ENCODE results near the gene IRF2BP1.

Gene IRF2BP1

GRCh38 chr19:45919678-45920077 is 33.7 kb upstream of the IRF2BP1 start:
- no peaks in the 10 kb centered on the region for H3K36me3 ChIP-seq
- no peak for DNase-seq
- TF ChIP-seq, protein P1, sequence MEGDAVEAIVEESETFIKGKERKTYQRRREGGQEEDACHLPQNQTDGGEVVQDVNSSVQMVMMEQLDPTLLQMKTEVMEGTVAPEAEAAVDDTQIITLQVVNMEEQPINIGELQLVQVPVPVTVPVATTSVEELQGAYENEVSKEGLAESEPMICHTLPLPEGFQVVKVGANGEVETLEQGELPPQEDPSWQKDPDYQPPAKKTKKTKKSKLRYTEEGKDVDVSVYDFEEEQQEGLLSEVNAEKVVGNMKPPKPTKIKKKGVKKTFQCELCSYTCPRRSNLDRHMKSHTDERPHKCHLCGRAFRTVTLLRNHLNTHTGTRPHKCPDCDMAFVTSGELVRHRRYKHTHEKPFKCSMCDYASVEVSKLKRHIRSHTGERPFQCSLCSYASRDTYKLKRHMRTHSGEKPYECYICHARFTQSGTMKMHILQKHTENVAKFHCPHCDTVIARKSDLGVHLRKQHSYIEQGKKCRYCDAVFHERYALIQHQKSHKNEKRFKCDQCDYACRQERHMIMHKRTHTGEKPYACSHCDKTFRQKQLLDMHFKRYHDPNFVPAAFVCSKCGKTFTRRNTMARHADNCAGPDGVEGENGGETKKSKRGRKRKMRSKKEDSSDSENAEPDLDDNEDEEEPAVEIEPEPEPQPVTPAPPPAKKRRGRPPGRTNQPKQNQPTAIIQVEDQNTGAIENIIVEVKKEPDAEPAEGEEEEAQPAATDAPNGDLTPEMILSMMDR (IDR thresholded peaks at IDR 0.05): no peak
- H3K4me1 ChIP-seq: no peaks in the 10 kb centered on the region
- no peak overlapping the region for H3K27ac ChIP-seq
- intact Hi-C loops (cut with DNase I; ENCODE audit: low total_unique reads): loop anchor here (2.0 to 10.0 kb wide), 2 partner anchors 39 to 75 kb away; partner anchors contain the start of gene CCDC61
- no peak overlapping the region for H3K4me3 ChIP-seq
- H3K27me3 ChIP-seq: peaks cover 0 to 41% of the 10 kb centered on the region in 2 donors
- no peaks in the 10 kb centered on the region for H3K9me3 ChIP-seq

GRCh38 chr19:45918721-45919120 is 32.8 kb upstream of the IRF2BP1 start:
- Histone ChIP-seq H3K36me3 (no peaks in the 10 kb centered on the region), H3K27ac (no peak overlapping the region), H3K4me3 (no peak overlapping the region), H3K9me3 (no peaks in the 10 kb centered on the region), H3K4me1 (no peaks in the 10 kb centered on the region), H3K27me3 (peaks cover 0 to 51% of the 10 kb centered on the region in 2 donors)
- intact Hi-C loops (cut with DNase I; ENCODE audit: low total_unique reads): no loop called here
- DNase-seq: no peak
- TF ChIP-seq, protein P1 (IDR thresholded peaks at IDR 0.05): no peak

GRCh38 chr19:45917421-45918091 is 31.6 kb upstream of the IRF2BP1 start:
- TF ChIP-seq, protein P1 (IDR thresholded peaks at IDR 0.05): no peak
- Histone ChIP-seq H3K4me1 (no peaks in the 10 kb centered on the region), H3K27me3 (peaks cover 0 to 62% of the 10 kb centered on the region in 2 donors), H3K27ac (no peak overlapping the region), H3K9me3 (no peaks in the 10 kb centered on the region), H3K4me3 (no peak overlapping the region), H3K36me3 (no peaks in the 10 kb centered on the region)
- DNase-seq: no peak
- intact Hi-C loops (cut with DNase I; ENCODE audit: low total_unique reads): no loop called here

GRCh38 chr19:45913874-45914830 is 28.2 kb upstream of the IRF2BP1 start, which contains the start of gene NANOS2:
TSS of gene NANOS2 (minus strand) at chr19:45914778. CDS start at chr19:45914693, 85 bp downstream.
- Histone ChIP-seq H3K27ac (no peak within 1 kb of the TSS), H3K27me3 (peaks cover 0 to 70% of the 10 kb centered on the region in 2 donors), H3K4me3 (no peak within 1 kb of the TSS), H3K4me1 (no peaks in the 10 kb centered on the region), H3K9me3 (no peaks in the 10 kb centered on the region), H3K36me3 (no peaks in the 10 kb centered on the region)
- TF ChIP-seq, protein P1 (IDR thresholded peaks at IDR 0.05): no peak
- intact Hi-C loops (cut with DNase I; ENCODE audit: low total_unique reads): no loop called here
- DNase-seq: no peak

DNA sequence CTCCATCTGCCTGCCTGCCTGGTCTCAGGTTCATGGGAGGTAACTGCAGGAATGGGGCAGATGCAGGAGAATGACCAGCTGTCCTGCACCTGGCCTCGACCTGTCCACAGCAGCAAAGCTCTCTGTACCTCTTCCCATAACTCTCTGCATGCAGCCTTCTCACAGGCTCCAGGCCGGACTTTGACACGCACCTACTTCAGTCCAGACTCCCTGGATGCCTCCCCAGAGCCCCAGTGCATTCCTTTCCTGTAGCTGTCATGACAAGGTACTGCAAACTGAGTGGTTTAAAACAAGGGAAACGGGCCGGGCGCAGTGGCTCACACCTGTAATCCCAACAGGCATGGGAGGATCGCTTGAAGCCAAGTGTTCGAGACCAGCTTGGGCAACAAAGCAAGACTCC is 25.4 kb upstream of the IRF2BP1 start:
- Histone ChIP-seq H3K4me3 (no peak overlapping the region), H3K9me3 (no peaks in the 10 kb centered on the region), H3K27ac (no peak overlapping the region), H3K4me1 (no peaks in the 10 kb centered on the region), H3K27me3 (peaks cover 0 to 54% of the 10 kb centered on the region in 2 donors), H3K36me3 (no peaks in the 10 kb centered on the region)
- no peak for DNase-seq
- intact Hi-C loops (cut with DNase I; ENCODE audit: low total_unique reads): no loop called here
- TF ChIP-seq, protein P1 (IDR thresholded peaks at IDR 0.05): no peak
